ENCODE data around the gene RORC.

- TF ChIP-seq, protein P1, sequence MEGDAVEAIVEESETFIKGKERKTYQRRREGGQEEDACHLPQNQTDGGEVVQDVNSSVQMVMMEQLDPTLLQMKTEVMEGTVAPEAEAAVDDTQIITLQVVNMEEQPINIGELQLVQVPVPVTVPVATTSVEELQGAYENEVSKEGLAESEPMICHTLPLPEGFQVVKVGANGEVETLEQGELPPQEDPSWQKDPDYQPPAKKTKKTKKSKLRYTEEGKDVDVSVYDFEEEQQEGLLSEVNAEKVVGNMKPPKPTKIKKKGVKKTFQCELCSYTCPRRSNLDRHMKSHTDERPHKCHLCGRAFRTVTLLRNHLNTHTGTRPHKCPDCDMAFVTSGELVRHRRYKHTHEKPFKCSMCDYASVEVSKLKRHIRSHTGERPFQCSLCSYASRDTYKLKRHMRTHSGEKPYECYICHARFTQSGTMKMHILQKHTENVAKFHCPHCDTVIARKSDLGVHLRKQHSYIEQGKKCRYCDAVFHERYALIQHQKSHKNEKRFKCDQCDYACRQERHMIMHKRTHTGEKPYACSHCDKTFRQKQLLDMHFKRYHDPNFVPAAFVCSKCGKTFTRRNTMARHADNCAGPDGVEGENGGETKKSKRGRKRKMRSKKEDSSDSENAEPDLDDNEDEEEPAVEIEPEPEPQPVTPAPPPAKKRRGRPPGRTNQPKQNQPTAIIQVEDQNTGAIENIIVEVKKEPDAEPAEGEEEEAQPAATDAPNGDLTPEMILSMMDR (optimal IDR thresholded peaks at IDR 0.05 in 1 of 3, IDR thresholded peaks at IDR 0.05 in 1 of 3, conservative IDR thresholded peaks at IDR 0.05 in 1 of 3; ENCODE audit: extremely low read depth in 1 of 3, insufficient read depth in 2 of 3, low read length in 3 of 3) = peak in 1 of 3 experiments; percentile 33
- TF ChIP-seq EZH2 (IDR thresholded peaks at IDR 0.05; ENCODE audit: low read length) = no peak
Measured at GRCh38 chr1:151853411-151853943, 21.9 kb upstream of the RORC start, which contains the start of gene THEM5.

Data from keratinocyte (primary cell).